H9 (cell line): Measurements from ENCODE around the gene ULK4. TPM values are rescaled to one million over a fixed set of nuclear protein-coding genes. Genes with fewer than 3 reads are reported as not detected.

Experiments used
- DNase-seq: peaks from one replicate; pipeline ENCODE4 v3.0.0-alpha.2; 2017
- H2AFZ ChIP-seq: one replicate; pipeline ENCODE4 v1.6.1; 2013; ENCODE audit warnings: mild to moderate bottlenecking, low read length, control low read depth, moderate library complexity
- H2AK5ac ChIP-seq: 2 replicates; pipeline ENCODE4 v1.6.1; 2013; ENCODE audit warnings: low read length, control low read depth, mixed read lengths; ENCODE audit not compliant: insufficient read length
- H2BK120ac ChIP-seq: one replicate; pipeline ENCODE4 v1.6.1; 2013; ENCODE audit warnings: low read depth, mild to moderate bottlenecking, low read length, control low read depth, inconsistent platforms; ENCODE audit not compliant: poor library complexity, severe bottlenecking
- H2BK12ac ChIP-seq: 2 replicates; pipeline ENCODE4 v1.6.1; 2013; ENCODE audit warnings: low read length, control low read depth, mixed read lengths, low read depth; ENCODE audit not compliant: insufficient read length
- H2BK15ac ChIP-seq: 2 replicates; pipeline ENCODE4 v1.6.1; 2013; ENCODE audit warnings: low read depth, low read length, control low read depth
- H2BK20ac ChIP-seq: one replicate; pipeline ENCODE4 v1.6.1; 2013; ENCODE audit warnings: low read depth, mild to moderate bottlenecking, low read length, control low read depth, inconsistent platforms; ENCODE audit not compliant: poor library complexity, severe bottlenecking
- H2BK5ac ChIP-seq: 2 replicates; pipeline ENCODE4 v1.6.1; 2013; ENCODE audit warnings: low read length, control low read depth, mixed read lengths; ENCODE audit not compliant: insufficient read length
- H3K14ac ChIP-seq: 2 replicates; pipeline ENCODE4 v1.6.1; 2013; ENCODE audit warnings: low read length, control low read depth; ENCODE audit not compliant: insufficient read depth
- H3K18ac ChIP-seq: 2 replicates; pipeline ENCODE4 v1.6.1; 2013; ENCODE audit warnings: low read depth, mild to moderate bottlenecking, mixed read lengths, low read length, control low read depth; ENCODE audit not compliant: insufficient read length
- H3K23ac ChIP-seq: 2 replicates; pipeline ENCODE4 v1.6.1; 2013; ENCODE audit warnings: low read length, control low read depth, mixed read lengths, low read depth; ENCODE audit not compliant: insufficient read length
- H3K23me2 ChIP-seq: 2 replicates; pipeline ENCODE4 v1.6.1; 2013; ENCODE audit warnings: low read depth, mild to moderate bottlenecking, mixed read lengths, low read length, control low read depth; ENCODE audit not compliant: insufficient read length, poor library complexity, severe bottlenecking
- H3K27ac ChIP-seq: 2 replicates; pipeline ENCODE4 v1.5.1; 2013; ENCODE audit warnings: low read length, control low read depth, mixed read lengths, low read depth; ENCODE audit not compliant: insufficient read length
- H3K27me3 ChIP-seq: 2 replicates; pipeline ENCODE4 v1.6.1; 2013; ENCODE audit warnings: low read length, control low read depth, inconsistent platforms; ENCODE audit not compliant: insufficient read depth
- H3K4ac ChIP-seq: 2 replicates; pipeline ENCODE4 v1.6.1; 2013; ENCODE audit warnings: low read depth, mild to moderate bottlenecking, control low read depth, inconsistent platforms, low read length, moderate library complexity
- H3K4me1 ChIP-seq: 2 replicates; pipeline ENCODE4 v1.6.1; 2013; ENCODE audit warnings: low read length, control low read depth, inconsistent platforms; ENCODE audit not compliant: insufficient read depth
- H3K4me2 ChIP-seq: 2 replicates; pipeline ENCODE4 v1.6.1; 2013; ENCODE audit warnings: low read length, control low read depth, mixed read lengths; ENCODE audit not compliant: insufficient read length, insufficient read depth
- H3K56ac ChIP-seq: 2 replicates; pipeline ENCODE4 v1.6.1; 2013; ENCODE audit warnings: low read depth, mild to moderate bottlenecking, mixed read lengths, low read length, control low read depth; ENCODE audit not compliant: insufficient read length
- H3K79me1 ChIP-seq: 2 replicates; pipeline ENCODE4 v1.6.1; 2013; ENCODE audit warnings: low read depth, mild to moderate bottlenecking, moderate library complexity, low read length, control low read depth, inconsistent platforms; ENCODE audit not compliant: insufficient read depth, poor library complexity, severe bottlenecking
- H3K79me2 ChIP-seq: 2 replicates; pipeline ENCODE4 v1.6.1; 2013; ENCODE audit warnings: low read length, control low read depth, inconsistent platforms; ENCODE audit not compliant: insufficient read depth
- H3K9ac ChIP-seq: 2 replicates; pipeline ENCODE4 v1.6.1; 2013; ENCODE audit warnings: low read length, control low read depth, mixed read lengths; ENCODE audit not compliant: insufficient read length; ENCODE audit errors: extremely low read depth
- H3K9me3 ChIP-seq: one replicate; pipeline ENCODE4 v1.6.1; 2013; ENCODE audit warnings: low read depth, low read length, inconsistent platforms; ENCODE audit not compliant: control insufficient read depth
- H3T11ph ChIP-seq: one replicate; pipeline ENCODE4 v1.6.1; 2013; ENCODE audit warnings: mild to moderate bottlenecking, low read length, control low read depth, inconsistent platforms
- H4K20me1 ChIP-seq: one replicate; pipeline ENCODE4 v1.6.1; 2013; ENCODE audit not compliant: control insufficient read depth, insufficient read length, insufficient read depth
- H4K5ac ChIP-seq: 2 replicates; pipeline ENCODE4 v1.6.1; 2013; ENCODE audit warnings: low read depth, mild to moderate bottlenecking, mixed read lengths, low read length, control low read depth; ENCODE audit not compliant: insufficient read length
- H4K8ac ChIP-seq: replicated peaks from 2 replicates; pipeline ENCODE4 v1.6.1; 2013; ENCODE audit warnings: low read length, control low read depth, mixed read lengths, low read depth; ENCODE audit not compliant: insufficient read length
- H4K91ac ChIP-seq: 2 replicates; pipeline ENCODE4 v1.6.1; 2013; ENCODE audit warnings: low read depth, mild to moderate bottlenecking, moderate library complexity, mixed read lengths, low read length, control low read depth; ENCODE audit not compliant: insufficient read length
- H3K27ac Mint-ChIP-seq, 3 experiments: 2 replicates in 2 of 3; 3 replicates in 1 of 3; pipeline ENCODE4 v1.8.0; 2020 to 2021; ENCODE audit warnings: mixed read lengths in 3 of 3, mild to moderate bottlenecking in 1 of 3, moderate library complexity in 1 of 3
- H3K27me3 Mint-ChIP-seq: 2 replicates; pipeline ENCODE4 v1.8.0; 2021; ENCODE audit warnings: low read depth, mild to moderate bottlenecking, moderate library complexity, mixed read lengths
- H3K36me3 Mint-ChIP-seq, 3 experiments: 2 replicates in 2 of 3; 3 replicates in 1 of 3; pipeline ENCODE4 v1.8.0; 2020 to 2021; ENCODE audit warnings: low read depth in 3 of 3, mixed read lengths in 3 of 3; ENCODE audit not compliant: insufficient read depth in 1 of 3
- H3K4me1 Mint-ChIP-seq, 2 experiments: 2 replicates each; pipeline ENCODE4 v1.8.0; 2020; ENCODE audit warnings: mixed read lengths in 2 of 2
- H3K4me3 Mint-ChIP-seq, 2 experiments: 2 replicates in 1 of 2; 3 replicates in 1 of 2; pipeline ENCODE4 v1.8.0; 2020 to 2021; ENCODE audit warnings: mild to moderate bottlenecking in 2 of 2, mixed read lengths in 2 of 2, moderate library complexity in 1 of 2
- H3K9me3 Mint-ChIP-seq, 2 experiments: 2 replicates in 1 of 2; 3 replicates in 1 of 2; pipeline ENCODE4 v1.8.0; 2020; ENCODE audit warnings: mild to moderate bottlenecking in 2 of 2, mixed read lengths in 2 of 2, moderate library complexity in 1 of 2
- WGBS: extraction: QIAGEN DNeasy Blood & Tissue Kit; methylation state at CpG from one replicate; pipeline ENCODE4 v1.1.7; 2013; ENCODE audit warnings: missing lambda C conversion rate, low lambda C conversion rate, mixed read lengths; ENCODE audit not compliant: insufficient read length; ENCODE audit errors: extremely low coverage; 5-methylcytosine and 5-hydroxymethylcytosine counted together
- total RNA-seq: library from RNA; stranded (reverse); gene quantifications from 2 replicates; pipeline ENCODE4 v1.2.1, GENCODE V29; 2021
- TF ChIP-seq, protein P1 (sequence below): fragments of 200-600 bp; sonication (generic); conservative IDR thresholded peaks from 3 replicates; pipeline ENCODE4 v1.8.0; 2021; ENCODE audit warnings: antibody characterized with exemption, mild to moderate bottlenecking

ULK4 gene
- total RNA-seq, 1 experiment from 2014 or later, result 12.9 TPM

GRCh38 chr3:41464858-41465257, 497.0 kb downstream of the ULK4 start:
- no peak overlapping the region for H3K18ac ChIP-seq
- no peak overlapping the region for H3K4me3 Mint-ChIP-seq
- no CpG with 5 or more reads among the region's 1 CpG for WGBS
- no peak overlapping the region for H4K8ac ChIP-seq
- H3K9ac ChIP-seq, result no peak overlapping the region
- H3K36me3 Mint-ChIP-seq, result peaks cover 0 to 11% (median 0%) of the 10 kb centered on the region in 3 experiments; a peak in 2 of 7 replicates
- H2BK12ac ChIP-seq, result no peak overlapping the region
- H3K23me2 ChIP-seq, result no peaks in the 10 kb centered on the region
- H3K79me2 ChIP-seq, result no peaks in the 10 kb centered on the region
- H2BK120ac ChIP-seq, result no peak overlapping the region
- no peaks in the 10 kb centered on the region for H3K27me3 Mint-ChIP-seq
- no peak overlapping the region for H3K56ac ChIP-seq
- H4K5ac ChIP-seq, result no peak overlapping the region
- H3K4ac ChIP-seq, result no peak overlapping the region
- no peaks in the 10 kb centered on the region for H3K9me3 ChIP-seq
- H3K14ac ChIP-seq, result no peak overlapping the region
- no peak overlapping the region for H2BK20ac ChIP-seq
- no peak overlapping the region for H2BK5ac ChIP-seq
- DNase-seq, result no peak
- no peaks in the 10 kb centered on the region for H3K4me1 ChIP-seq
- TF ChIP-seq, protein P1, sequence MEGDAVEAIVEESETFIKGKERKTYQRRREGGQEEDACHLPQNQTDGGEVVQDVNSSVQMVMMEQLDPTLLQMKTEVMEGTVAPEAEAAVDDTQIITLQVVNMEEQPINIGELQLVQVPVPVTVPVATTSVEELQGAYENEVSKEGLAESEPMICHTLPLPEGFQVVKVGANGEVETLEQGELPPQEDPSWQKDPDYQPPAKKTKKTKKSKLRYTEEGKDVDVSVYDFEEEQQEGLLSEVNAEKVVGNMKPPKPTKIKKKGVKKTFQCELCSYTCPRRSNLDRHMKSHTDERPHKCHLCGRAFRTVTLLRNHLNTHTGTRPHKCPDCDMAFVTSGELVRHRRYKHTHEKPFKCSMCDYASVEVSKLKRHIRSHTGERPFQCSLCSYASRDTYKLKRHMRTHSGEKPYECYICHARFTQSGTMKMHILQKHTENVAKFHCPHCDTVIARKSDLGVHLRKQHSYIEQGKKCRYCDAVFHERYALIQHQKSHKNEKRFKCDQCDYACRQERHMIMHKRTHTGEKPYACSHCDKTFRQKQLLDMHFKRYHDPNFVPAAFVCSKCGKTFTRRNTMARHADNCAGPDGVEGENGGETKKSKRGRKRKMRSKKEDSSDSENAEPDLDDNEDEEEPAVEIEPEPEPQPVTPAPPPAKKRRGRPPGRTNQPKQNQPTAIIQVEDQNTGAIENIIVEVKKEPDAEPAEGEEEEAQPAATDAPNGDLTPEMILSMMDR, result no peak
- no peak overlapping the region for H2BK15ac ChIP-seq
- no peak overlapping the region for H3T11ph ChIP-seq
- H3K27ac ChIP-seq, result no peak overlapping the region
- no peaks in the 10 kb centered on the region for H3K27me3 ChIP-seq
- H3K27ac Mint-ChIP-seq, result no peak overlapping the region
- no peaks in the 10 kb centered on the region for H4K20me1 ChIP-seq
- H2AFZ ChIP-seq, result no peak overlapping the region
- no peak overlapping the region for H4K91ac ChIP-seq
- no peaks in the 10 kb centered on the region for H3K79me1 ChIP-seq
- peaks cover 4 to 7% of the 10 kb centered on the region in 2 experiments; a peak in 4 of 5 replicates for H3K9me3 Mint-ChIP-seq
- no peak overlapping the region for H3K23ac ChIP-seq
- H3K4me2 ChIP-seq, result no peak overlapping the region
- H2AK5ac ChIP-seq, result no peak overlapping the region
- H3K4me1 Mint-ChIP-seq, result peaks cover 6% of the 10 kb centered on the region in 2 experiments
